Measurements from ENCODE around the gene E2F4.

DNA sequence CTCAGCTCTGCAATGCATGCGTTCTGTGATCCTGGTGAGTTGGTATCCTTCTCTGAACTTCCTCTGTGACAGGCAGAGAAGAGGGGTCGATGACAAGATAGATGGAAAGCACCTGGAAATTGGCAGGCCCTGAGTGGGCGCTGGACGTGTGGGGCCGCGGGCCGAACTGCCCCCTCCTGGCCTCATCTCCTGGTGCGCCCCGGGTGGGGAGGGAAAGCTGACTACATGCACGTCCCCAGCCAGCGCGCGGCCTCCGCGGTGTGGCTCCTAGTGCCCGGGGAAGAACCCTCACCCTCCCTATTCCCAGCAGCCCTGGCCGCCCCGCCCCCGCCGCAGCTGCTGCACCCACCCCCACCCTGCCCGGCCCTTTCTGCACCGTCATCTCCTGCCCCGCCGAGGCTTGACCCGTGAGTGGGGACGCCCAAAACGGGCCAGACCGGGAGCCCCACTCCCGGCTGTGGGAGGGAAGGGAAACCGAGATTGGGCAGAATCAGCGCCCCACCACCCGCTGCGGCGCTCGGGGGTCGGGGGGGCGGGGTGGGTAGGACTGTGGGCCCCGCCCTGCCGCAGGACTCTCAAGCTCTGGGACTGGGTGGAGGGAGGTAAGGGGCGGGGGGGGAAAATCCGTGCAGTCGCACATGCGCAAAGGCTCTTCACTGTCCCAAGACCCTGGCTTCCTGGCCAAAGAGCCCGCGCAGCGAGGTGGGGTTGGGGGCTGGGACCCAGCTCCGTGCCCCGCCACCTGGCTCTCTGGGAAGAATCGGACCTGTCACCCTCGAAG is 21.6 kb upstream of the E2F4 start, which contains the start of gene NOL3:
- TF ChIP-seq, protein P1, sequence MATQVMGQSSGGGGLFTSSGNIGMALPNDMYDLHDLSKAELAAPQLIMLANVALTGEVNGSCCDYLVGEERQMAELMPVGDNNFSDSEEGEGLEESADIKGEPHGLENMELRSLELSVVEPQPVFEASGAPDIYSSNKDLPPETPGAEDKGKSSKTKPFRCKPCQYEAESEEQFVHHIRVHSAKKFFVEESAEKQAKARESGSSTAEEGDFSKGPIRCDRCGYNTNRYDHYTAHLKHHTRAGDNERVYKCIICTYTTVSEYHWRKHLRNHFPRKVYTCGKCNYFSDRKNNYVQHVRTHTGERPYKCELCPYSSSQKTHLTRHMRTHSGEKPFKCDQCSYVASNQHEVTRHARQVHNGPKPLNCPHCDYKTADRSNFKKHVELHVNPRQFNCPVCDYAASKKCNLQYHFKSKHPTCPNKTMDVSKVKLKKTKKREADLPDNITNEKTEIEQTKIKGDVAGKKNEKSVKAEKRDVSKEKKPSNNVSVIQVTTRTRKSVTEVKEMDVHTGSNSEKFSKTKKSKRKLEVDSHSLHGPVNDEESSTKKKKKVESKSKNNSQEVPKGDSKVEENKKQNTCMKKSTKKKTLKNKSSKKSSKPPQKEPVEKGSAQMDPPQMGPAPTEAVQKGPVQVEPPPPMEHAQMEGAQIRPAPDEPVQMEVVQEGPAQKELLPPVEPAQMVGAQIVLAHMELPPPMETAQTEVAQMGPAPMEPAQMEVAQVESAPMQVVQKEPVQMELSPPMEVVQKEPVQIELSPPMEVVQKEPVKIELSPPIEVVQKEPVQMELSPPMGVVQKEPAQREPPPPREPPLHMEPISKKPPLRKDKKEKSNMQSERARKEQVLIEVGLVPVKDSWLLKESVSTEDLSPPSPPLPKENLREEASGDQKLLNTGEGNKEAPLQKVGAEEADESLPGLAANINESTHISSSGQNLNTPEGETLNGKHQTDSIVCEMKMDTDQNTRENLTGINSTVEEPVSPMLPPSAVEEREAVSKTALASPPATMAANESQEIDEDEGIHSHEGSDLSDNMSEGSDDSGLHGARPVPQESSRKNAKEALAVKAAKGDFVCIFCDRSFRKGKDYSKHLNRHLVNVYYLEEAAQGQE (IDR thresholded peaks at IDR 0.05; ENCODE audit: low read depth): no peak
- no peak; the same call in 1 of the 2 replicates for TF ChIP-seq TCF12 (IDR thresholded peaks at IDR 0.05; ENCODE audit: low read depth)
- no peak for TF ChIP-seq YY1 (IDR thresholded peaks at IDR 0.05; ENCODE audit: low read depth)
- TF ChIP-seq TEAD4 (IDR thresholded peaks at IDR 0.05): no peak
- no peak for TF ChIP-seq FOXM1 (IDR thresholded peaks at IDR 0.05; ENCODE audit: borderline replicate concordance, low read depth)
- no peak for TF ChIP-seq EP300 (IDR thresholded peaks at IDR 0.05; ENCODE audit: borderline replicate concordance)
- peak; percentile 51; the same call in 1 of the 2 replicates for TF ChIP-seq EGR1 (IDR thresholded peaks at IDR 0.05)
- peak; percentile 3; the same call in 1 of the 2 replicates for TF ChIP-seq RAD21 (IDR thresholded peaks at IDR 0.05; ENCODE audit: low read depth)
- TF ChIP-seq, protein P2, sequence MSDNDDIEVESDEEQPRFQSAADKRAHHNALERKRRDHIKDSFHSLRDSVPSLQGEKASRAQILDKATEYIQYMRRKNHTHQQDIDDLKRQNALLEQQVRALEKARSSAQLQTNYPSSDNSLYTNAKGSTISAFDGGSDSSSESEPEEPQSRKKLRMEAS (IDR thresholded peaks at IDR 0.05): peak; percentile 69
- TF ChIP-seq, protein P3, sequence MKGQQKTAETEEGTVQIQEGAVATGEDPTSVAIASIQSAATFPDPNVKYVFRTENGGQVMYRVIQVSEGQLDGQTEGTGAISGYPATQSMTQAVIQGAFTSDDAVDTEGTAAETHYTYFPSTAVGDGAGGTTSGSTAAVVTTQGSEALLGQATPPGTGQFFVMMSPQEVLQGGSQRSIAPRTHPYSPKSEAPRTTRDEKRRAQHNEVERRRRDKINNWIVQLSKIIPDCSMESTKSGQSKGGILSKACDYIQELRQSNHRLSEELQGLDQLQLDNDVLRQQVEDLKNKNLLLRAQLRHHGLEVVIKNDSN (IDR thresholded peaks at IDR 0.05): no peak

All from Ishikawa (cell line).